ENCODE results near the gene TBX4.

Gene TBX4

GRCh38 chr17:61511480-61512182 is 59.4 kb downstream of the TBX4 start:
- DNase-seq (ENCODE audit: low spot score), result no peak
- POLR2A ChIA-PET (ENCODE audit: low non-redundant PET), result no interaction called here
- CTCF ChIA-PET, result interaction anchor here (0.6 kb wide), 1 partner anchor 25 kb away, joined by 4 read pairs; no protein-coding TSS in a partner anchor
- TF ChIP-seq CTCF (conservative IDR thresholded peaks at IDR 0.05; ENCODE audit: low read depth), result no peak
- H3K27ac ChIP-seq, result no peak overlapping the region

GRCh38 chr17:61514491-61514890 is 62.3 kb downstream of the TBX4 start:
- CTCF ChIA-PET, result interaction anchor here (0.6 kb wide), 1 partner anchor 262 kb away, joined by 5 read pairs; no protein-coding TSS in a partner anchor
- H3K27ac ChIP-seq, result no peak overlapping the region
- TF ChIP-seq CTCF (conservative IDR thresholded peaks at IDR 0.05; ENCODE audit: low read depth), result no peak
- no peak for DNase-seq (ENCODE audit: low spot score)
- POLR2A ChIA-PET (ENCODE audit: low non-redundant PET), result no interaction called here

- CTCF ChIA-PET, result interaction anchor here (0.6 kb wide), 2 partner anchors 13 to 53 kb away, joined by 3 read pairs; no protein-coding TSS in a partner anchor
- TF ChIP-seq CTCF (conservative IDR thresholded peaks at IDR 0.05; ENCODE audit: low read depth), result no peak
These were observed 65.0 kb downstream of the TBX4 start for GRCh38 chr17:61517265-61517664.

GRCh38 chr17:61517843-61518606 is 65.8 kb downstream of the TBX4 start:
- POLR2A ChIA-PET (ENCODE audit: low non-redundant PET), result no interaction called here
- no peak for DNase-seq (ENCODE audit: low spot score)
- CTCF ChIA-PET, result interaction anchor here (0.7 kb wide), 1 partner anchor 701 kb away, joined by 3 read pairs; no protein-coding TSS in a partner anchor

More at GRCh38 chr17:61517265-61517664, 65.0 kb downstream of the TBX4 start:
- POLR2A ChIA-PET (ENCODE audit: low non-redundant PET), result no interaction called here
- H3K27ac ChIP-seq, result no peak overlapping the region
- no peak for DNase-seq (ENCODE audit: low spot score)

GRCh38 chr17:61519139-61519538 is 66.9 kb downstream of the TBX4 start:
- TF ChIP-seq CTCF (conservative IDR thresholded peaks at IDR 0.05; ENCODE audit: low read depth), result no peak
- no peak for DNase-seq (ENCODE audit: low spot score)
- ChIA-PET CTCF (interaction anchor here (0.9 kb wide), 1 partner anchor 107 kb away, joined by 3 read pairs; no protein-coding TSS in a partner anchor), POLR2A (ENCODE audit: low non-redundant PET) (no interaction called here)
- H3K27ac ChIP-seq, result no peak overlapping the region

More at GRCh38 chr17:61517843-61518606, 65.8 kb downstream of the TBX4 start:
- H3K27ac ChIP-seq, result no peak overlapping the region
- no peak for TF ChIP-seq CTCF (conservative IDR thresholded peaks at IDR 0.05; ENCODE audit: low read depth)

- DNase-seq (ENCODE audit: low spot score), result no peak
- no peak for TF ChIP-seq CTCF (conservative IDR thresholded peaks at IDR 0.05; ENCODE audit: low read depth)
- ChIA-PET CTCF (interaction anchor here (0.9 kb wide), 1 partner anchor 107 kb away, joined by 3 read pairs; no protein-coding TSS in a partner anchor), POLR2A (ENCODE audit: low non-redundant PET) (no interaction called here)
- no peak overlapping the region for H3K27ac ChIP-seq
These were observed 67.7 kb downstream of the TBX4 start for GRCh38 chr17:61519754-61520440.
